Measurements from ENCODE around the gene TCEAL1. TPM values are rescaled to one million over a fixed set of nuclear protein-coding genes. Genes with fewer than 3 reads are reported as not detected.

Gene TCEAL1
- total and polyA plus RNA-seq, 2 donors (not counting 1 experiment from before 2014, with no cell fraction given), result 12.5 to 16.7 TPM

- CTCF ChIA-PET, result no interaction called here
These were observed 18.9 kb downstream of the TCEAL1 start for GRCh38 chrX:103647630-103648029.

More at GRCh38 chrX:103647630-103648029, 18.9 kb downstream of the TCEAL1 start:
- POLR2A ChIA-PET, result no interaction called here
- no peak overlapping the region for H3K27ac Mint-ChIP-seq
- no CpG with 5 or more reads among the region's 1 CpG for WGBS (ENCODE audit: insufficient coverage)
- H3K36me3 ChIP-seq (replicated peaks in 1 of 2; ENCODE audit: control extremely low read depth in 1 of 2, control insufficient read depth in 1 of 2, extremely low read depth in 1 of 2, insufficient read depth in 2 of 2, low read length in 1 of 2), result no peaks in the 10 kb centered on the region
- no peak overlapping the region for H3K4me3 Mint-ChIP-seq
- no peak overlapping the region for H3K27ac ChIP-seq (ENCODE audit: low read length in 2 of 2)
- DNase-seq (no peak), ATAC-seq (ENCODE audit: low read depth) (no peak)
- peaks cover 17% of the 10 kb centered on the region for H3K27me3 Mint-ChIP-seq
- H3K9me3 ChIP-seq (ENCODE audit: control extremely low read depth in 1 of 3, control insufficient read depth in 2 of 3, insufficient read depth in 1 of 3, low read length in 2 of 3), result no peaks in the 10 kb centered on the region
- no peaks in the 10 kb centered on the region for H3K4me1 ChIP-seq (ENCODE audit: control insufficient read depth in 2 of 2, insufficient read depth in 2 of 2, low read length in 2 of 2)
- no peak overlapping the region for H3K9ac ChIP-seq (ENCODE audit: low read length)
- no peak overlapping the region for H2AFZ ChIP-seq (ENCODE audit: insufficient read depth, low read depth, low read length, poor library complexity, severe bottlenecking)
- H3K79me2 ChIP-seq (ENCODE audit: control insufficient read depth, insufficient read depth, low read length), result no peaks in the 10 kb centered on the region
- H3K4me3 ChIP-seq (ENCODE audit: control extremely low read depth in 1 of 5, extremely low read depth in 1 of 5, insufficient read depth in 1 of 5, low read depth in 2 of 5, low read length in 4 of 5), result no peak overlapping the region
- intact Hi-C loops (cut with micrococcal nuclease), result no loop called here
- TF ChIP-seq CTCF (IDR thresholded peaks at IDR 0.05) (no peak), EZH2 (IDR thresholded peaks at IDR 0.05; ENCODE audit: borderline replicate concordance, insufficient read depth, low read depth, low read length, poor library complexity, severe bottlenecking) (no peak)
- H4K20me1 ChIP-seq (ENCODE audit: control insufficient read depth, insufficient read depth, low read length, poor library complexity, severe bottlenecking), result no peaks in the 10 kb centered on the region
- no peak overlapping the region for H3K4me2 ChIP-seq (replicated peaks; ENCODE audit: low read depth, low read length, poor library complexity, severe bottlenecking)
- H3K9me3 Mint-ChIP-seq (ENCODE audit: insufficient read depth), result no peaks in the 10 kb centered on the region
- no peaks in the 10 kb centered on the region for H3K4me1 Mint-ChIP-seq
- H3K27me3 ChIP-seq (replicated peaks in 1 of 4; ENCODE audit: control extremely low read depth in 1 of 4, control insufficient read depth in 3 of 4, insufficient read depth in 4 of 4, low read length in 3 of 4), result peaks cover 0 to 4% (median 2%) of the 10 kb centered on the region in 4 experiments
